Endodermal cell (in vitro differentiated cells): ENCODE measurements around the gene ZNF580. TPM values are rescaled to one million over a fixed set of nuclear protein-coding genes. Genes with fewer than 3 reads are reported as not detected.

ENCODE experiments used
- DNase-seq: peaks from one replicate; pipeline ENCODE4 v3.0.0-alpha.2; 2017
- H3K27ac ChIP-seq: 2 replicates; pipeline ENCODE4 v1.5.1; 2013; ENCODE audit warnings: mild to moderate bottlenecking, low read depth, low read length, moderate library complexity
- H3K27me3 ChIP-seq: 2 replicates; pipeline ENCODE4 v1.6.1; 2013; ENCODE audit warnings: mild to moderate bottlenecking, low read length, moderate library complexity; ENCODE audit not compliant: insufficient read depth, control insufficient read depth, poor library complexity, severe bottlenecking
- H3K36me3 ChIP-seq: 2 replicates; pipeline ENCODE4 v1.7.0; 2013; ENCODE audit warnings: mild to moderate bottlenecking, low read length, moderate library complexity; ENCODE audit not compliant: control insufficient read depth, insufficient read depth
- H3K4me1 ChIP-seq: one replicate; pipeline ENCODE4 v1.7.0; 2013; ENCODE audit warnings: low read length; ENCODE audit not compliant: control insufficient read depth, insufficient read depth
- H3K4me3 ChIP-seq: 2 replicates; pipeline ENCODE4 v1.5.1; 2013; ENCODE audit warnings: mild to moderate bottlenecking, low read length, moderate library complexity
- H3K9ac ChIP-seq: 2 replicates; pipeline ENCODE4 v1.6.1; 2013; ENCODE audit warnings: mild to moderate bottlenecking, low read length, moderate library complexity; ENCODE audit not compliant: poor library complexity, severe bottlenecking; ENCODE audit errors: extremely low read depth
- H3K9me3 ChIP-seq: 2 replicates; pipeline ENCODE4 v1.6.1; 2013; ENCODE audit warnings: mild to moderate bottlenecking, low read length, moderate library complexity; ENCODE audit not compliant: control insufficient read depth
- H3K27ac Mint-ChIP-seq: 2 replicates; pipeline ENCODE4 v1.8.0; 2020; ENCODE audit warnings: mixed read lengths
- H3K27me3 Mint-ChIP-seq: 2 replicates; pipeline ENCODE4 v1.8.0; 2021; ENCODE audit warnings: mild to moderate bottlenecking, mixed read lengths; ENCODE audit not compliant: insufficient read depth
- H3K36me3 Mint-ChIP-seq: 2 replicates; pipeline ENCODE4 v1.8.0; 2020; ENCODE audit warnings: low read depth, mixed read lengths
- H3K4me1 Mint-ChIP-seq: 2 replicates; pipeline ENCODE4 v1.8.0; 2020; ENCODE audit warnings: mixed read lengths
- H3K4me3 Mint-ChIP-seq: 2 replicates; pipeline ENCODE4 v1.8.0; 2020; ENCODE audit warnings: mild to moderate bottlenecking, moderate library complexity, mixed read lengths
- H3K9me3 Mint-ChIP-seq: 2 replicates; pipeline ENCODE4 v1.8.0; 2020; ENCODE audit warnings: mild to moderate bottlenecking, mixed read lengths
- WGBS, 2 experiments: methylation state at CpG; one replicate each; pipeline versions ENCODE4 v1.1.5 to v1.1.7; 2013; ENCODE audit warnings: missing lambda C conversion rate in 2 of 2, mixed read lengths in 1 of 2; ENCODE audit not compliant: insufficient coverage in 1 of 2, insufficient read length in 1 of 2; 5-methylcytosine and 5-hydroxymethylcytosine counted together
- total RNA-seq, 2 donors: library from RNA; stranded (reverse); fragmentation: NEBNext Ultra II Directional in 1 of 2; extraction: Animal tissue kit (Norgen Biotek cat#: 25700) in 1 of 2; gene quantifications; 2 replicates in 1 of 2; 3 replicates in 1 of 2; pipeline ENCODE4 v1.2.1, GENCODE V29; 2021
- TF ChIP-seq, protein P1 (sequence below): fragments of 200-600 bp; sonication (generic); conservative IDR thresholded peaks from 2 replicates; pipeline ENCODE4 v1.5.0; 2021; ENCODE audit warnings: antibody characterized with exemption, mild to moderate bottlenecking

ZNF580 gene
- total RNA-seq, 2 donors from 2014 or later, result 27.3 to 38.6 TPM

DNA sequence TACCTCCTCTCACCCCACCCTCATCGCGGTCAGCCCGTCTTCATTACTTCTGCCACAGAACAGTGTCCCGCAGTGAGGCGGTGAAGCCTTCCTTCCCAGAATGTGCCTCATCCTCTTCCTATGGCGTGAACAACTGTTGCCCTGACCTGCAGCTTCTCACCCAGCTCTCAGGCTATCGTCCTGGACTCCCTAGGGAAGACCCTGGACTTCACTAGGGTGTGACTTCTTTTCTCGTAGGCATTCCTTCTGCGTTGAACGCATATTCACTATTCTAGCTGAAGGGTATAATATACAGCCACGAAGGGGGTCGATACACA is 34.4 kb upstream of the ZNF580 start:
- H3K4me1 ChIP-seq, result peaks cover 4% of the 10 kb centered on the region
- no peaks in the 10 kb centered on the region for H3K27me3 ChIP-seq
- peak overlapping the region; percentile 31 for H3K9ac ChIP-seq
- Mint-ChIP-seq H3K4me1 (peaks cover 14% of the 10 kb centered on the region), H3K27ac (peak overlapping the region; percentile 95), H3K36me3 (peaks cover 38% of the 10 kb centered on the region), H3K27me3 (no peaks in the 10 kb centered on the region), H3K9me3 (no peaks in the 10 kb centered on the region), H3K4me3 (peak overlapping the region; percentile 91)
- peaks cover 21% of the 10 kb centered on the region for H3K36me3 ChIP-seq
- TF ChIP-seq, protein P1, sequence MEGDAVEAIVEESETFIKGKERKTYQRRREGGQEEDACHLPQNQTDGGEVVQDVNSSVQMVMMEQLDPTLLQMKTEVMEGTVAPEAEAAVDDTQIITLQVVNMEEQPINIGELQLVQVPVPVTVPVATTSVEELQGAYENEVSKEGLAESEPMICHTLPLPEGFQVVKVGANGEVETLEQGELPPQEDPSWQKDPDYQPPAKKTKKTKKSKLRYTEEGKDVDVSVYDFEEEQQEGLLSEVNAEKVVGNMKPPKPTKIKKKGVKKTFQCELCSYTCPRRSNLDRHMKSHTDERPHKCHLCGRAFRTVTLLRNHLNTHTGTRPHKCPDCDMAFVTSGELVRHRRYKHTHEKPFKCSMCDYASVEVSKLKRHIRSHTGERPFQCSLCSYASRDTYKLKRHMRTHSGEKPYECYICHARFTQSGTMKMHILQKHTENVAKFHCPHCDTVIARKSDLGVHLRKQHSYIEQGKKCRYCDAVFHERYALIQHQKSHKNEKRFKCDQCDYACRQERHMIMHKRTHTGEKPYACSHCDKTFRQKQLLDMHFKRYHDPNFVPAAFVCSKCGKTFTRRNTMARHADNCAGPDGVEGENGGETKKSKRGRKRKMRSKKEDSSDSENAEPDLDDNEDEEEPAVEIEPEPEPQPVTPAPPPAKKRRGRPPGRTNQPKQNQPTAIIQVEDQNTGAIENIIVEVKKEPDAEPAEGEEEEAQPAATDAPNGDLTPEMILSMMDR, result no peak
- DNase-seq, result no peak
- 34 to 53% methylated on average over 7 to 12 of the region's 12 CpGs for WGBS, 2 experiments
- H3K4me3 ChIP-seq, result peak overlapping the region; percentile 92
- H3K27ac ChIP-seq, result no peak overlapping the region
- H3K9me3 ChIP-seq, result no peaks in the 10 kb centered on the region

DNA sequence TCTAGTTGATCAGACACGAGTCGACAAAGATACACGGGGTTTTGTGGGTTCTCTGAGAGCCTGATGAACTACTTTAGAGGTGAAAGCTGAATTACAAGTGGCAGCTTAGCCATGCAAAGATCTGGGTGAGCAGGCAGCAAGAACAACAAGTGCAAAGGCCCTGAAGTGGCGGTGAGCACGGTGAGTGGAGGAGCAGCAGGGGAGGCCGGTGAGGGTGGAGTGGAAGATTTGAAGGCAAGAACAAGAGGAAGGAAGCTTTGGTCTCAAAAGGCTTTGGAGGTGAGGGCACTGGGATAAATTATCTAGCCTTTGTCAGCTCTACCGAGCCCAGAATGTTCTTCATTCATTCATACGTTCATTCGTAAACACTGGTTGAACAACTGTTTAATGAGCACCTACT is 34.0 kb upstream of the ZNF580 start:
- TF ChIP-seq, protein P1, result no peak
- 92 to 93% methylated on average over 7 to 9 of the region's 9 CpGs for WGBS, 2 experiments
- Mint-ChIP-seq H3K9me3 (no peaks in the 10 kb centered on the region), H3K36me3 (peaks cover 38% of the 10 kb centered on the region), H3K27me3 (no peaks in the 10 kb centered on the region), H3K4me1 (peaks cover 14% of the 10 kb centered on the region), H3K4me3 (peak overlapping the region; percentile 91), H3K27ac (peak overlapping the region; percentile 95)
- DNase-seq, result no peak
- Histone ChIP-seq H3K4me1 (peaks cover 4% of the 10 kb centered on the region), H3K9ac (peak overlapping the region; percentile 31), H3K27me3 (no peaks in the 10 kb centered on the region), H3K9me3 (no peaks in the 10 kb centered on the region), H3K27ac (no peak overlapping the region), H3K4me3 (peak overlapping the region; percentile 92), H3K36me3 (peaks cover 21% of the 10 kb centered on the region)

DNA sequence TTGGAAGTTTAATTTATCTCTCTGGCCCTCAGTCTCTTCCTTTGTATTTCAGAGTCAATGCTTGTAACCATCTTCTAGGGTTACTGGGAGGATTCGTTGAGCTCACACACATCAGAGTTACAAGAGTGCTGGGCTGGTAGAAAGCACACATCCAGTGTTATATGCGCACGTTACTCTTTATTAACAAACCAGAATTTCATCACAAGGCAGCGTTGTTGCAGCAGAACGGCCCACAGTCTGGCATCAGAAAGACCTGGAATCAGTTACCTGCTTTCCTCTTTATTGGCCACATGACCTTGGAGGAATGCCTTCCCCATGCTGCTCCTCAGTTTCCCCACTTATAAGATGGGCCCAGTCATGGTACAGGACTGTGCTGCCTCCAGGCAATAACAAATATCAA is 31.5 kb upstream of the ZNF580 start:
- Histone ChIP-seq H3K4me3 (no peak overlapping the region), H3K27ac (no peak overlapping the region), H3K9me3 (no peaks in the 10 kb centered on the region), H3K36me3 (peaks cover 21% of the 10 kb centered on the region), H3K4me1 (peaks cover 4% of the 10 kb centered on the region), H3K9ac (no peak overlapping the region), H3K27me3 (no peaks in the 10 kb centered on the region)
- TF ChIP-seq, protein P1, result no peak
- no peak for DNase-seq
- Mint-ChIP-seq H3K36me3 (peaks cover 43% of the 10 kb centered on the region), H3K4me3 (no peak overlapping the region), H3K9me3 (no peaks in the 10 kb centered on the region), H3K27me3 (no peaks in the 10 kb centered on the region), H3K4me1 (peaks cover 12% of the 10 kb centered on the region), H3K27ac (no peak overlapping the region)
- 94 to 100% methylated on average over 5 of the region's 5 CpGs for WGBS, 2 experiments
